Breast epithelium (tissue), 3 donors: ENCODE measurements around the gene HMCN1.

Experiments
- POLR2AphosphoS5 ChIP-seq, 3 donors: sonication (generic); formaldehyde crosslinking; IDR thresholded peaks; one replicate each; pipeline ENCODE4 v1.6.1; 2017; ENCODE audit warnings: antibody characterized with exemption in 3 of 3
- TF ChIP-seq, protein P1 (sequence below), 3 donors: fragments of 450-650 bp; IDR thresholded peaks; one replicate each; pipeline ENCODE4 v1.5.1; 2016 to 2017; ENCODE audit warnings: antibody characterized with exemption in 3 of 3, mild to moderate bottlenecking in 3 of 3, moderate library complexity in 3 of 3

- TF ChIP-seq, protein P1, sequence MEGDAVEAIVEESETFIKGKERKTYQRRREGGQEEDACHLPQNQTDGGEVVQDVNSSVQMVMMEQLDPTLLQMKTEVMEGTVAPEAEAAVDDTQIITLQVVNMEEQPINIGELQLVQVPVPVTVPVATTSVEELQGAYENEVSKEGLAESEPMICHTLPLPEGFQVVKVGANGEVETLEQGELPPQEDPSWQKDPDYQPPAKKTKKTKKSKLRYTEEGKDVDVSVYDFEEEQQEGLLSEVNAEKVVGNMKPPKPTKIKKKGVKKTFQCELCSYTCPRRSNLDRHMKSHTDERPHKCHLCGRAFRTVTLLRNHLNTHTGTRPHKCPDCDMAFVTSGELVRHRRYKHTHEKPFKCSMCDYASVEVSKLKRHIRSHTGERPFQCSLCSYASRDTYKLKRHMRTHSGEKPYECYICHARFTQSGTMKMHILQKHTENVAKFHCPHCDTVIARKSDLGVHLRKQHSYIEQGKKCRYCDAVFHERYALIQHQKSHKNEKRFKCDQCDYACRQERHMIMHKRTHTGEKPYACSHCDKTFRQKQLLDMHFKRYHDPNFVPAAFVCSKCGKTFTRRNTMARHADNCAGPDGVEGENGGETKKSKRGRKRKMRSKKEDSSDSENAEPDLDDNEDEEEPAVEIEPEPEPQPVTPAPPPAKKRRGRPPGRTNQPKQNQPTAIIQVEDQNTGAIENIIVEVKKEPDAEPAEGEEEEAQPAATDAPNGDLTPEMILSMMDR (IDR thresholded peaks at IDR 0.05): no peak
- no peak for TF ChIP-seq POLR2AphosphoS5 (IDR thresholded peaks at IDR 0.05)
These were observed 390.8 kb downstream of the HMCN1 start for GRCh38 chr1:186125035-186125434.
